Upper lobe of left lung (tissue), 6 donors: ENCODE results near the gene RMI1. TPM values are rescaled to one million over a fixed set of nuclear protein-coding genes. Genes with fewer than 3 reads are reported as not detected.

ENCODE experiments used
- ATAC-seq, 2 donors: fragments of 200-7000 bp; cut with Tn5 transposase; one replicate each; pipeline ENCODE4 v1.9.1; 2022; ENCODE audit warnings: mild to moderate bottlenecking in 2 of 2, moderate library complexity in 2 of 2; ENCODE audit not compliant: low FRiP score in 2 of 2
- DNase-seq, 2 donors: peaks; one replicate each; pipeline ENCODE4 v3.0.0-alpha.2; 2019 to 2020
- H3K27ac ChIP-seq, 4 donors: fragments of 200-600 bp; sonication (generic); one replicate each; pipeline ENCODE4 v1.5.1; 2016 to 2019
- H3K27me3 ChIP-seq, 4 donors: fragments of 200-600 bp; sonication (generic); one replicate each; pipeline ENCODE4 v1.5.1; 2017 to 2019
- H3K36me3 ChIP-seq, 4 donors: fragments of 200-600 bp; sonication (generic); one replicate each; pipeline ENCODE4 v1.5.1; 2016 to 2019
- H3K4me1 ChIP-seq, 4 donors: fragments of 200-600 bp; sonication (generic); one replicate each; pipeline ENCODE4 v1.5.1; 2018 to 2019
- H3K4me3 ChIP-seq, 4 donors: fragments of 200-600 bp; sonication (generic); one replicate each; pipeline ENCODE4 v1.5.1; 2017 to 2019; ENCODE audit warnings: mild to moderate bottlenecking in 2 of 4, moderate library complexity in 1 of 4
- H3K9me3 ChIP-seq, 4 donors: fragments of 200-600 bp; sonication (generic); one replicate each; pipeline ENCODE4 v1.5.1; 2018 to 2019
- CTCF ChIP-seq, 6 experiments: fragments of 450-650 bp in 4 of 6; fragments of 200-600 bp in 2 of 6; sonication (generic) in 2 of 6; IDR thresholded peaks; one replicate each; pipeline ENCODE4 v1.5.1; 2016 to 2019; ENCODE audit warnings: antibody characterized with exemption in 6 of 6
- EP300 ChIP-seq, 4 donors: sonication (generic); formaldehyde crosslinking; IDR thresholded peaks; one replicate each; pipeline ENCODE4 v1.5.1; 2017; ENCODE audit warnings: antibody characterized with exemption in 4 of 4, control low read depth in 2 of 4
- POLR2A ChIP-seq, 4 donors: fragments of 450-650 bp; IDR thresholded peaks; one replicate each; pipeline ENCODE4 v1.5.1; 2016 to 2017; ENCODE audit warnings: antibody characterized with exemption in 4 of 4, mild to moderate bottlenecking in 2 of 4
- POLR2AphosphoS5 ChIP-seq, 2 donors: sonication (generic); formaldehyde crosslinking; IDR thresholded peaks; one replicate each; pipeline ENCODE4 v1.5.1; 2017; ENCODE audit warnings: antibody characterized with exemption in 2 of 2
- WGBS, 2 donors: methylation state at CpG; one replicate each; pipeline ENCODE4 v1.1.5; 2017 to 2018; 5-methylcytosine and 5-hydroxymethylcytosine counted together
- total RNA-seq, 6 donors: library from RNA; depleted of rRNA in 4 of 6; stranded (reverse); fragments of >200 nt in 4 of 6; gene quantifications; one replicate each; pipeline versions ENCODE4 v1.1.0 to v1.2.1, GENCODE V29; 2016 to 2021
- donor health status: DM: no; HTN: no; CAD: no; lungs with moderate emphysema.
- donor health status: DM: no; HTN: yes; CAD: no; lungs with severe emphysema.

The RMI1 gene
- total RNA-seq, 6 donors from 2014 or later, result 0.55 to 11.5 (median 5.8) TPM

GRCh38 chr9:83933790-83934189, 46.8 kb upstream of the RMI1 start:
- 32 to 53% methylated on average over 3 of the region's 3 CpGs for WGBS, 2 donors
- peak overlapping the region in 1 of 4 donors; percentile 4 for H3K4me3 ChIP-seq
- H3K27me3 ChIP-seq, result no peaks in the 10 kb centered on the region
- no peaks in the 10 kb centered on the region for H3K9me3 ChIP-seq
- peaks cover 0 to 2% (median under 1%) of the 10 kb centered on the region in 4 donors for H3K36me3 ChIP-seq
- DNase-seq, result peak in 1 of 2 donors; percentile 83
- peaks cover 13 to 19% (median 15%) of the 10 kb centered on the region in 4 donors for H3K4me1 ChIP-seq
- peak; percentile 63 to 71 for ATAC-seq
- TF ChIP-seq POLR2AphosphoS5 (IDR thresholded peaks at IDR 0.05) (peak; percentile 30 to 57), POLR2A (IDR thresholded peaks at IDR 0.05) (no peak), EP300 (IDR thresholded peaks at IDR 0.05) (peak in 1 of 4 donors; percentile 55)
- H3K27ac ChIP-seq, result peak overlapping the region; percentile 9 to 76 (median 50)

- Histone ChIP-seq H3K27me3 (no peaks in the 10 kb centered on the region), H3K4me1 (peaks cover 13 to 19% (median 15%) of the 10 kb centered on the region in 4 donors), H3K4me3 (no peak overlapping the region), H3K27ac (peak overlapping the region in 3 of 4 donors; percentile 42 to 72 (median 53)), H3K9me3 (no peaks in the 10 kb centered on the region), H3K36me3 (peaks cover 0 to 12% (median 6%) of the 10 kb centered on the region in 4 donors)
- ATAC-seq, result peak; percentile 37 to 42
- 73 to 79% methylated on average over 5 of the region's 5 CpGs for WGBS, 2 donors
- TF ChIP-seq POLR2AphosphoS5 (IDR thresholded peaks at IDR 0.05) (no peak), EP300 (IDR thresholded peaks at IDR 0.05) (no peak), POLR2A (IDR thresholded peaks at IDR 0.05) (no peak), CTCF (IDR thresholded peaks at IDR 0.05) (no peak)
- DNase-seq, result no peak
Measured at GRCh38 chr9:83934569-83935275, 45.9 kb upstream of the RMI1 start.

GRCh38 chr9:83935276-83935935, 45.2 kb upstream of the RMI1 start:
- H3K36me3 ChIP-seq, result peaks cover 0 to 18% (median 6%) of the 10 kb centered on the region in 4 donors
- DNase-seq, result no peak
- H3K9me3 ChIP-seq, result no peaks in the 10 kb centered on the region
- TF ChIP-seq CTCF (IDR thresholded peaks at IDR 0.05), result no peak
- no peak for TF ChIP-seq EP300 (IDR thresholded peaks at IDR 0.05)
- TF ChIP-seq POLR2AphosphoS5 (IDR thresholded peaks at IDR 0.05), result no peak
- no peak for TF ChIP-seq POLR2A (IDR thresholded peaks at IDR 0.05)
- peaks cover 13 to 19% (median 15%) of the 10 kb centered on the region in 4 donors for H3K4me1 ChIP-seq
- WGBS, 2 donors, result 74% methylated on average over 3 of the region's 3 CpGs
- H3K4me3 ChIP-seq, result no peak overlapping the region
- H3K27me3 ChIP-seq, result no peaks in the 10 kb centered on the region
- H3K27ac ChIP-seq, result peak overlapping the region in 3 of 4 donors; percentile 42 to 72 (median 53)
- peak in 1 of 2 donors; percentile 27 for ATAC-seq

- no peak for ATAC-seq
Measured at GRCh38 chr9:83936523-83936922, 44.1 kb upstream of the RMI1 start.

More at GRCh38 chr9:83936523-83936922, 44.1 kb upstream of the RMI1 start:
- 88 to 89% methylated on average over 6 of the region's 6 CpGs for WGBS, 2 donors
- DNase-seq, result no peak
- Histone ChIP-seq H3K27ac (no peak overlapping the region), H3K27me3 (no peaks in the 10 kb centered on the region), H3K36me3 (peaks cover 0 to 26% (median 8%) of the 10 kb centered on the region in 4 donors), H3K9me3 (no peaks in the 10 kb centered on the region), H3K4me1 (peaks cover 13 to 19% (median 15%) of the 10 kb centered on the region in 4 donors), H3K4me3 (no peak overlapping the region)
- no peak for TF ChIP-seq EP300 (IDR thresholded peaks at IDR 0.05)
- TF ChIP-seq CTCF (IDR thresholded peaks at IDR 0.05), result no peak
- no peak for TF ChIP-seq POLR2A (IDR thresholded peaks at IDR 0.05)
- no peak for TF ChIP-seq POLR2AphosphoS5 (IDR thresholded peaks at IDR 0.05)
